Mesenchymal stem cell (in vitro differentiated cells and primary cell): Measurements from ENCODE around the gene CNTNAP2.

Experiments used
- DNase-seq: peaks from one replicate; pipeline ENCODE4 v3.0.0-alpha.2; 2013
- H2AFZ ChIP-seq: one replicate; pipeline ENCODE4 v1.6.1; 2013; ENCODE audit warnings: low read depth, mild to moderate bottlenecking, control low read depth, inconsistent platforms, low read length, moderate library complexity
- H2AK5ac ChIP-seq: 2 replicates; pipeline ENCODE4 v1.6.1; 2013; ENCODE audit warnings: low read length, moderate library complexity, mild to moderate bottlenecking, inconsistent platforms; ENCODE audit not compliant: severe bottlenecking
- H2BK120ac ChIP-seq: one replicate; pipeline ENCODE4 v1.6.1; 2013; ENCODE audit warnings: low read depth, mild to moderate bottlenecking, inconsistent platforms, low read length, moderate library complexity
- H2BK12ac ChIP-seq, 2 experiments: one replicate each; pipeline ENCODE4 v1.6.1; 2013; ENCODE audit warnings: inconsistent platforms in 2 of 2, low read length in 2 of 2, mild to moderate bottlenecking in 2 of 2, moderate library complexity in 2 of 2, control low read depth in 1 of 2
- H2BK15ac ChIP-seq: one replicate; pipeline ENCODE4 v1.6.1; 2013; ENCODE audit warnings: mild to moderate bottlenecking, low read depth, inconsistent platforms; ENCODE audit not compliant: poor library complexity, severe bottlenecking
- H2BK5ac ChIP-seq: 2 replicates; pipeline ENCODE4 v1.6.1; 2013; ENCODE audit warnings: low read depth, mild to moderate bottlenecking, low read length, control low read depth, inconsistent platforms; ENCODE audit not compliant: poor library complexity, severe bottlenecking
- H3K14ac ChIP-seq, 2 experiments: one replicate each; pipeline ENCODE4 v1.6.1; 2013; ENCODE audit warnings: inconsistent platforms in 2 of 2, low read length in 2 of 2, control low read depth in 1 of 2, mild to moderate bottlenecking in 1 of 2, moderate library complexity in 1 of 2
- H3K18ac ChIP-seq, 2 experiments: one replicate each; pipeline ENCODE4 v1.6.1; 2013; ENCODE audit warnings: inconsistent platforms in 2 of 2, low read length in 2 of 2, control low read depth in 1 of 2, low read depth in 1 of 2, mild to moderate bottlenecking in 1 of 2
- H3K23ac ChIP-seq, 2 experiments: one replicate each; pipeline ENCODE4 v1.6.1; 2013; ENCODE audit warnings: inconsistent platforms in 2 of 2, low read length in 2 of 2, mild to moderate bottlenecking in 2 of 2, moderate library complexity in 2 of 2, control low read depth in 1 of 2
- H3K27ac ChIP-seq: 2 replicates; pipeline ENCODE4 v1.5.1; 2013; ENCODE audit warnings: mild to moderate bottlenecking, moderate library complexity, low read length, control low read depth, inconsistent platforms; ENCODE audit not compliant: poor library complexity, severe bottlenecking
- H3K27me3 ChIP-seq, 2 experiments: 2 replicates each; pipeline versions ENCODE4 v1.6.1 to v1.7.0; 2013; ENCODE audit warnings: low read length in 2 of 2, mild to moderate bottlenecking in 2 of 2, moderate library complexity in 2 of 2, control low read depth in 1 of 2, inconsistent platforms in 1 of 2; ENCODE audit not compliant: control insufficient read depth in 1 of 2, insufficient read depth in 1 of 2
- H3K36me3 ChIP-seq, 2 experiments: 2 replicates each; pipeline versions ENCODE4 v1.6.1 to v1.7.0; 2013; ENCODE audit warnings: low read length in 2 of 2, control low read depth in 1 of 2, inconsistent platforms in 1 of 2, low read depth in 1 of 2, mild to moderate bottlenecking in 1 of 2; ENCODE audit not compliant: insufficient read depth in 2 of 2, control insufficient read depth in 1 of 2
- H3K4ac ChIP-seq, 2 experiments: one replicate each; pipeline ENCODE4 v1.6.1; 2013; ENCODE audit warnings: inconsistent platforms in 2 of 2, low read length in 2 of 2, mild to moderate bottlenecking in 2 of 2, moderate library complexity in 2 of 2, control low read depth in 1 of 2, low read depth in 1 of 2
- H3K4me1 ChIP-seq: 2 replicates; pipeline ENCODE4 v1.6.1; 2013; ENCODE audit warnings: low read depth, low read length, control low read depth; ENCODE audit not compliant: control insufficient read depth, insufficient read depth
- H3K4me2 ChIP-seq: 2 replicates; pipeline ENCODE4 v1.6.1; 2013; ENCODE audit warnings: low read length, mild to moderate bottlenecking, inconsistent platforms; ENCODE audit not compliant: poor library complexity, severe bottlenecking
- H3K4me3 ChIP-seq, 2 experiments: 2 replicates each; pipeline versions ENCODE4 v1.5.1 to v1.7.0; 2013; ENCODE audit warnings: low read length in 2 of 2, mild to moderate bottlenecking in 2 of 2, control low read depth in 1 of 2, low read depth in 1 of 2; ENCODE audit not compliant: insufficient read depth in 1 of 2
- H3K79me1 ChIP-seq: replicated peaks from 2 replicates; pipeline ENCODE4 v1.6.1; 2013; ENCODE audit warnings: mild to moderate bottlenecking, control low read depth, low read length, inconsistent platforms; ENCODE audit not compliant: poor library complexity, severe bottlenecking
- H3K9ac ChIP-seq: 2 replicates; pipeline ENCODE4 v1.7.0; 2013; ENCODE audit warnings: mild to moderate bottlenecking, low read length, moderate library complexity
- H3K9me3 ChIP-seq: 2 replicates; pipeline ENCODE4 v1.7.0; 2013; ENCODE audit warnings: mild to moderate bottlenecking, low read length; ENCODE audit not compliant: control insufficient read depth
- H4K8ac ChIP-seq: one replicate; pipeline ENCODE4 v1.6.1; 2013; ENCODE audit warnings: inconsistent platforms, mild to moderate bottlenecking, low read length, moderate library complexity
- H4K91ac ChIP-seq: one replicate; pipeline ENCODE4 v1.6.1; 2013; ENCODE audit warnings: mild to moderate bottlenecking, low read length, inconsistent platforms
- WGBS: methylation state at CpG from one replicate; pipeline ENCODE4 v1.1.7; 2013; ENCODE audit warnings: mixed read lengths; 5-methylcytosine and 5-hydroxymethylcytosine counted together

CNTNAP2 gene

DNA sequence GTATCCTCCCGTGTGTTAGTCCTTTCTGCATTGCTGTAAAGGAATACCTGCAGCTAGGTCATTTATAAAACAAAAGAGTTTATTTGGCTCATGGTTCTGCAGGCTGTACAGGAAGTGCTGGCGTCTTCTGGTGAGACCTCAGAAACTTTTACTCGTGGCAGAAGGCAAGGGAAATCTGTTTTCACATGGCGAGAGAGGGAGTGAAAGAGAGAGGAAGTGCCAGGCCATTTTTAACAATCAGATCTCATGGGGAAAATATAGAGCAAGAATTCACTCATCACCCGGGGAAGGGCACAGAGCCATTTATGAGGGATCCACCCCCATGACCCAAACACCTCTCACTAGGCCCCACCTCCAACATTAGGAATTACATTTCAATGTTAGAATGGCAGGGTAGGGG, 952.2 kb downstream of the CNTNAP2 start:
- DNase-seq = no peak
- no peaks in the 10 kb centered on the region for H3K79me1 ChIP-seq
- no peaks in the 10 kb centered on the region for H3K27me3 ChIP-seq
- no peak overlapping the region for H2AFZ ChIP-seq
- H3K23ac ChIP-seq = no peak overlapping the region
- no peak overlapping the region for H3K27ac ChIP-seq
- no peak overlapping the region for H3K18ac ChIP-seq
- peaks cover 2% of the 10 kb centered on the region for H3K4me1 ChIP-seq
- H3K9ac ChIP-seq = no peak overlapping the region
- WGBS = 62% methylated on average over 4 of the region's 5 CpGs
- no peak overlapping the region for H2AK5ac ChIP-seq
- peaks cover 3% of the 10 kb centered on the region for H3K9me3 ChIP-seq
- no peak overlapping the region for H2BK15ac ChIP-seq
- no peak overlapping the region for H4K8ac ChIP-seq
- no peak overlapping the region for H2BK12ac ChIP-seq
- no peak overlapping the region for H2BK5ac ChIP-seq
- H3K36me3 ChIP-seq = no peaks in the 10 kb centered on the region
- no peak overlapping the region for H3K4ac ChIP-seq
- no peak overlapping the region for H2BK120ac ChIP-seq
- no peak overlapping the region for H3K4me2 ChIP-seq
- H3K14ac ChIP-seq = no peak overlapping the region
- no peak overlapping the region for H3K4me3 ChIP-seq
- H4K91ac ChIP-seq = no peak overlapping the region

DNA sequence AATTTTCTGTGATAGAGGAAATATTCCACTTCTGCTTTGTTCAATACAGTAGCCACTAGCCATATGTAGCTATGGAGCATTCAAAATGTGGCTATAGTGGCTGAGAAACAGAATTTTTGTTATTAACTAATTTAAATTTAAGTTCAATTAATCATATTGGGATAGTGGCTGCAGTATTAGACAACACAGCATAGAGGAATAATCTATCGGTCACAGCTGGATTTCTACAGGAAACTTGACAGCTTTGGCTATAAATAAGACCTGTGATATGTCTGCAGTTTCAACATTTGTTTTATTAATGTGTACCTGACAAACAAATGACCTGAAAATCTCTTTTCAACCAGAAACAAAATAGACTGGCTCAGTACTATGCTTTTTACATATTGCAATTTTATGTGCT, 953.2 kb downstream of the CNTNAP2 start:
- no peak overlapping the region for H3K27ac ChIP-seq
- no peaks in the 10 kb centered on the region for H3K36me3 ChIP-seq
- peaks cover 2% of the 10 kb centered on the region for H3K4me1 ChIP-seq
- no peaks in the 10 kb centered on the region for H3K27me3 ChIP-seq
- no peak overlapping the region for H4K91ac ChIP-seq
- no peak overlapping the region for H2AFZ ChIP-seq
- H3K23ac ChIP-seq = no peak overlapping the region
- no peak overlapping the region for H2BK120ac ChIP-seq
- H3K4me2 ChIP-seq = no peak overlapping the region
- H2BK15ac ChIP-seq = no peak overlapping the region
- no peak overlapping the region for H4K8ac ChIP-seq
- no peak overlapping the region for H3K4me3 ChIP-seq
- no peak overlapping the region for H3K9ac ChIP-seq
- H2BK12ac ChIP-seq = no peak overlapping the region
- H3K18ac ChIP-seq = no peak overlapping the region
- no peaks in the 10 kb centered on the region for H3K79me1 ChIP-seq
- H3K9me3 ChIP-seq = peaks cover 3% of the 10 kb centered on the region
- H2AK5ac ChIP-seq = no peak overlapping the region
- H3K4ac ChIP-seq = no peak overlapping the region
- H2BK5ac ChIP-seq = no peak overlapping the region
- H3K14ac ChIP-seq = no peak overlapping the region
- no CpG with 5 or more reads among the region's 1 CpG for WGBS
- no peak for DNase-seq

DNA sequence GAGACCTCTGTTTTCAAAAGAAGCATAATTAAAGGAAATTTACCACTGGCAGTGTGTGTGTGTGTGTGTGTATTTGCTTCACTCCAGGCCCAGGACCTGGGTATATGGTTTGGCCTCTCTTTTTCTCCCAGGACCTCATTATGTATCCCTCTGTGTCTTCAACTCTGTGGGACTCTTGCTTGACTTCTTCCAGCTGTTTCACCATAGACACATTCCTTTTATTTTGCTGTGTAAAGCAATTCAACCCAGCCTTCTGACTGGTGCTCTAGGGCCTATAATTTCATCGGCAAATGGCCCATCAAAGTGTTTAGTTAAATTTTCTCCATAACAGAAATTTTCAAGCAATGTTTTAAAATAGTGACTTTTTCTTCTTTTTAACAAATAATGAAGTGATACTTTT, 954.3 kb downstream of the CNTNAP2 start:
- no peak overlapping the region for H3K27ac ChIP-seq
- no peak overlapping the region for H2AK5ac ChIP-seq
- H3K4me3 ChIP-seq = no peak overlapping the region
- no peak overlapping the region for H3K23ac ChIP-seq
- no peak overlapping the region for H4K91ac ChIP-seq
- no peak overlapping the region for H2BK120ac ChIP-seq
- H3K18ac ChIP-seq = no peak overlapping the region
- H3K4me1 ChIP-seq = peaks cover 2% of the 10 kb centered on the region
- H2BK5ac ChIP-seq = no peak overlapping the region
- no peak overlapping the region for H2AFZ ChIP-seq
- H3K14ac ChIP-seq = no peak overlapping the region
- no CpG with 5 or more reads among the region's 1 CpG for WGBS
- no peak overlapping the region for H3K9ac ChIP-seq
- DNase-seq = no peak
- peaks cover 3% of the 10 kb centered on the region for H3K9me3 ChIP-seq
- H4K8ac ChIP-seq = no peak overlapping the region
- no peaks in the 10 kb centered on the region for H3K36me3 ChIP-seq
- H2BK12ac ChIP-seq = no peak overlapping the region
- H3K4me2 ChIP-seq = no peak overlapping the region
- no peak overlapping the region for H2BK15ac ChIP-seq
- no peak overlapping the region for H3K4ac ChIP-seq
- no peaks in the 10 kb centered on the region for H3K79me1 ChIP-seq
- no peaks in the 10 kb centered on the region for H3K27me3 ChIP-seq

DNA sequence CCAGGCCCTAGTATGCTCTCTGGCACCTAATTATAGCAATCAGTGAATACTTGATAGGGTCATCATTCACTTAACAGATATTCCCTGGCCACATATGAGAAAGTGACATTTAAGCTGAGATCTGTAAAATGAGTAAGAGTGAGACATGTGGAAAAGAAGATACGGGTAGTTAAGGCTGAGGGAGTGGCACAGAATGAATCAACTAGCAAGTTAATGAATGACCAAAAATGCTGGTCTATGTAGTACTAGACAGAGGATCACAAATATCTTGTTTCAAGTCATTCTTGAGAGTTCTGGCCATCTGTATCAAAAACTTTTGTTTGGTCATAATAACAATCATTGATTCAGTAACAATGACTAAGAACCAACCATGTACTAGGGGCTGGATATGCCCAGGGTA, 954.9 kb downstream of the CNTNAP2 start:
- WGBS = 65% methylated on average over 1 of the region's 1 CpG
- DNase-seq = no peak
- no peak overlapping the region for H3K23ac ChIP-seq
- no peak overlapping the region for H2BK120ac ChIP-seq
- no peak overlapping the region for H4K8ac ChIP-seq
- no peak overlapping the region for H2AFZ ChIP-seq
- H2AK5ac ChIP-seq = no peak overlapping the region
- H3K36me3 ChIP-seq = no peaks in the 10 kb centered on the region
- no peak overlapping the region for H3K14ac ChIP-seq
- H3K79me1 ChIP-seq = no peaks in the 10 kb centered on the region
- no peak overlapping the region for H2BK5ac ChIP-seq
- H3K4me1 ChIP-seq = peaks cover 2% of the 10 kb centered on the region
- no peak overlapping the region for H3K4ac ChIP-seq
- no peak overlapping the region for H2BK15ac ChIP-seq
- H3K9ac ChIP-seq = no peak overlapping the region
- H3K27me3 ChIP-seq = no peaks in the 10 kb centered on the region
- H2BK12ac ChIP-seq = no peak overlapping the region
- H3K9me3 ChIP-seq = peaks cover 3% of the 10 kb centered on the region
- H3K4me2 ChIP-seq = no peak overlapping the region
- H3K4me3 ChIP-seq = no peak overlapping the region
- H3K27ac ChIP-seq = no peak overlapping the region
- H4K91ac ChIP-seq = no peak overlapping the region
- no peak overlapping the region for H3K18ac ChIP-seq
